Measurements from ENCODE around the gene TDRD10.

The TDRD10 gene

GRCh38 chr1:154502066-154502743 lies at the start of gene TDRD10, which contains the start of gene SHE:
Gene TDRD10, plus strand, starts transcription at chr1:154502219. Its CDS starts 4,685 bp downstream, at chr1:154506904.
Gene SHE, minus strand, starts transcription at chr1:154502412. Its CDS starts 386 bp downstream, at chr1:154502026.
- no peak for TF ChIP-seq CTCF (IDR thresholded peaks at IDR 0.05; ENCODE audit: low read depth, low read length)
- no peak for DNase-seq (ENCODE audit: extremely low read depth, low read depth)

- DNase-seq (ENCODE audit: extremely low read depth, low read depth) = no peak
- TF ChIP-seq CTCF (IDR thresholded peaks at IDR 0.05; ENCODE audit: low read depth, low read length) = no peak
Observed at GRCh38 chr1:154453161-154453560, 48.9 kb upstream of the TDRD10 start.

GRCh38 chr1:154453574-154454352 lies 48.3 kb upstream of the TDRD10 start:
- no peak for TF ChIP-seq CTCF (IDR thresholded peaks at IDR 0.05; ENCODE audit: low read depth, low read length)
- DNase-seq (ENCODE audit: extremely low read depth, low read depth) = no peak

GRCh38 chr1:154454386-154455120 lies 47.5 kb upstream of the TDRD10 start:
- no peak for TF ChIP-seq CTCF (IDR thresholded peaks at IDR 0.05; ENCODE audit: low read depth, low read length)
- no peak for DNase-seq (ENCODE audit: extremely low read depth, low read depth)

GRCh38 chr1:154456631-154457030 lies 45.4 kb upstream of the TDRD10 start:
- no peak for DNase-seq (ENCODE audit: extremely low read depth, low read depth)
- TF ChIP-seq CTCF (IDR thresholded peaks at IDR 0.05; ENCODE audit: low read depth, low read length) = no peak

GRCh38 chr1:154459080-154459479 lies 42.9 kb upstream of the TDRD10 start:
- DNase-seq (ENCODE audit: extremely low read depth, low read depth) = no peak
- TF ChIP-seq CTCF (IDR thresholded peaks at IDR 0.05; ENCODE audit: low read depth, low read length) = no peak

Data from AG09319 (cell line).